Retinal pigment epithelial cell (primary cell): ENCODE measurements around the gene CHCHD5.

Experiments
- DNase-seq: peaks from one replicate; pipeline ENCODE4 v3.0.0-alpha.2; 2010; ENCODE audit warnings: low read depth
- H3K4me3 ChIP-seq: 2 replicates; pipeline ENCODE4 v1.5.1; 2011; ENCODE audit warnings: mild to moderate bottlenecking, low read length, control low read depth, moderate library complexity
- TF ChIP-seq, protein P1 (sequence below): conservative IDR thresholded peaks from 2 replicates; pipeline ENCODE4 v1.5.1; 2011; ENCODE audit warnings: low read depth, low read length, control low read depth, inconsistent platforms

CHCHD5 gene

DNA sequence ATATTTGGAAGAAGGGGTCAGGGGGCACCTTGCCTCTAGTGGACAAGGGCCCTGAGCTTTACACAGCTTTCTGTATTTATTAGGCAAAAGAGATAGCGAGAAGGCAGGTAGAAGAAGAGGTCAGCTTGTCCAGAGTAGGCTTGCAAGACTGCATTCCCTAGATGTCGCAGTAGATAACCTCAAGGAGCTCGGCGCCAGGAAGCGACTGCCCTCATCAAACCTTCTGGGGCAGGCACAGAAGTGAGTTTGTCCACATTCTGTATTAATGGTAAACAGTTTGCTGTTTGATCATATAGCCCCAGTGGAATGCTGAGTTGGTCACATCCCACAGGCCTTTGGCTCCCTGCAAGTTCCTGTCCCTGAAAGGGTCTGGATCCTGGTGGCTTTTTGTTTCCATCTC, 7.0 kb downstream of the CHCHD5 start:
- no peak overlapping the region for H3K4me3 ChIP-seq
- TF ChIP-seq, protein P1, sequence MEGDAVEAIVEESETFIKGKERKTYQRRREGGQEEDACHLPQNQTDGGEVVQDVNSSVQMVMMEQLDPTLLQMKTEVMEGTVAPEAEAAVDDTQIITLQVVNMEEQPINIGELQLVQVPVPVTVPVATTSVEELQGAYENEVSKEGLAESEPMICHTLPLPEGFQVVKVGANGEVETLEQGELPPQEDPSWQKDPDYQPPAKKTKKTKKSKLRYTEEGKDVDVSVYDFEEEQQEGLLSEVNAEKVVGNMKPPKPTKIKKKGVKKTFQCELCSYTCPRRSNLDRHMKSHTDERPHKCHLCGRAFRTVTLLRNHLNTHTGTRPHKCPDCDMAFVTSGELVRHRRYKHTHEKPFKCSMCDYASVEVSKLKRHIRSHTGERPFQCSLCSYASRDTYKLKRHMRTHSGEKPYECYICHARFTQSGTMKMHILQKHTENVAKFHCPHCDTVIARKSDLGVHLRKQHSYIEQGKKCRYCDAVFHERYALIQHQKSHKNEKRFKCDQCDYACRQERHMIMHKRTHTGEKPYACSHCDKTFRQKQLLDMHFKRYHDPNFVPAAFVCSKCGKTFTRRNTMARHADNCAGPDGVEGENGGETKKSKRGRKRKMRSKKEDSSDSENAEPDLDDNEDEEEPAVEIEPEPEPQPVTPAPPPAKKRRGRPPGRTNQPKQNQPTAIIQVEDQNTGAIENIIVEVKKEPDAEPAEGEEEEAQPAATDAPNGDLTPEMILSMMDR = no peak
- DNase-seq = no peak

DNA sequence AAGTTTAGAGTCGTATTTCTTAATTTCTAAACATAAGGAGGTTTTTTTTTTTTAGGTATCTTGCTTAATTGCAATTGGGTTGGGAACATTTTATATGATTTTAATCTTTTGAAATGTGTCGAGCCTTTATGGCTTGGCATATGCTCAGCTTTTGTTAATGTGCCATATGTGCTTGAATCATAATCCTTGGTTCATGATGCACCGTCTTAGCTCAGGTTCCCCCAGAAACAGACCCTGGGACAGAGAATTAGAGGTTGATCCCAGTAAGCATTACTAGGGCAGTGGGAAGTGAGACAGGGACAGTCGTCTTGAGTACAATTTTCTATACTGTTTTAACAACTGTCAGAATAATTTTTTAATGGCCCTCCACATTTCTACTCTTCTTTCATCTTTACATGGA, 9.3 kb downstream of the CHCHD5 start:
- DNase-seq = no peak
- TF ChIP-seq, protein P1 = no peak
- H3K4me3 ChIP-seq = no peak overlapping the region

DNA sequence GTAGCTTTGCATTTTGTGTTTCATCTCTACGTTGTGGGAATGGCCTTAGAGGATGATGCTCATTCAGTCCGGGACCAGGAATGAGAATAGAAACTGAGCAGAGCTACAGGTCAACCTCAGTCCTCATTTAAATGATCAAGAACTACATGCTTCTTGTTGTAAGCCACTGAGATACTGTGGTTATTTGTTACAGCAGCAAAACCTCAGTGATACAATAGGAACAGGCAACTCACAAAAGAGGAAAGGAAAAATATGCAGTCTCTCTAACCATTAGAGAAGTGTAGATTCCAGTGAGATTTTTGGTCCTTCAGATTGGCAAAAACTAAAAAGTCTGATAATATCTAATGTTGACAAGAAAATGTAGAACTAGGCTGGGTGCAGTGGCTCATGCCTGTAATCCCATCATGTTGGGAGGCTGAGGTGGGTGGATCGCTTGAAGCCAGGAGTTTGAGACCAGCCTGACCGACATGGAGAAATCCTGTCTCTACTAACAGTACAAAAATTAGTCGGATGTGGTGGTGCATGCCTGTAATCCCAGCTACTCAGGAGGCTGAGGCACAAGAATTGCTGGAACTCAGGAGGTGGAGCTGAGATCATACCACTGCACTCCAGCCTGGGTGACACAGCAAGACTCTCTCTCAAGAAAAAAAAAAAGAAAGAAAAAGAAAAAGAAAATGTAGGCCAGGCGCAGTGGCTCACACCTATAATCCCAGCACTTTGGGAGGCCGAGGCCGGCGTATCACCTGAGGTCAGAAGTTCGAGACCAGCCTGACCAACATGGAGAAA, 13.3 kb downstream of the CHCHD5 start:
- H3K4me3 ChIP-seq = no peak overlapping the region
- TF ChIP-seq, protein P1 = no peak
- DNase-seq = no peak

DNA sequence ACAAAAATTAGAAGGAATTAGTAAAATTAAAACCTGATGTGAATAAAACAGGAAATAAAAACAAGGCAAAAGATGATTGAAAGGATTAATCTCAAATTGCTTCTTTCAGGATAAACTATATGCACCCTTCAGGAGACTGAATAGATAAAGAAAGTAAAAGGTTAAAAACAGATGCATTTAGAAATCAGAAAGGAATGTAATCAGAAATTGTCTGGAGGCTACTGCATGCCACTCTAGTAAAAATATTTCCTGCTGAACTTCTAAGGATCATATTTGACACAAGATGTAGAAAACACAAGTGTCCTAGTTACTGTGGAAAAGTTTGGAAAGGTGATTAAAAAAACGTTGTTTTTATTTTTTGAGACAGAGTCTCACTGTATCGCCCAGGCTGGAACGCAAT, 16.2 kb downstream of the CHCHD5 start:
- no peak overlapping the region for H3K4me3 ChIP-seq
- TF ChIP-seq, protein P1 = no peak
- DNase-seq = no peak

DNA sequence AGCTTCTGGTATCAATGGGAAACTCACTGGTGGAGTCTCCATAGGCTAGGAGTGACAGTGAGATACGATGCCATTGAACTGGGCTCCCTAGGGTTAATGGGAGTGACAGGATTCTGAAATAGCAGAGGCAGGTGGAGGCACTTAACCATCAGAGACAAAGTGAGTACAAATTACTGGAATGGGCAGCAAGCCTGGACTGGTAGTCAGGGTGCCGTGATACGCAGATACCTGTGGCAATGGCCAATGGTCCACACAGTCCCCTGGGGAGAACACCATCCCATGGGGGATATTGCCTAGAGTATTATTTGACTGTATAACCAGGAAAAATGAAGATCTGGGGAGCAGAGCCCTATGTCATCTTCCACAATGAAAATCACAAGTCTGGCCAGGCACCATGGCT, 17.3 kb downstream of the CHCHD5 start:
- no peak for DNase-seq
- no peak overlapping the region for H3K4me3 ChIP-seq
- TF ChIP-seq, protein P1 = no peak

DNA sequence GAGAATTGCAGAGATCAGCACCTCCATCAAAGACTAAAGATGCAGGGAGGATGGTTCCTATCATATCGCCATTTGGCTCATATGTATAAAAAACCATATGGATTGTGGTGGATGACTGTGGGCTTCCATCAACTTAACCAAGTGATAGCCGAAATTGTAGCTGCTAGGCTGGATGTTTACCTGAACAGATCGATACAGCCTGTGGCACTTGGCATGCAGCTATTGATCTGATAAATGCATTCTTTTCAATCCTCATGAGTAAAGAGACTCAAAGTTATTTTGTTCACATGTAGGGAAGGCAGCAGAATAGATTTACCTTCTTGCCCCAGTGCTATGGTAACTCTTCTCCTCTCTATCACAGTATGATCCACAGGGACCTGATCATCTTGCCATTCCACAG, 18.5 kb downstream of the CHCHD5 start:
- TF ChIP-seq, protein P1 = no peak
- H3K4me3 ChIP-seq = no peak overlapping the region
- DNase-seq = no peak

DNA sequence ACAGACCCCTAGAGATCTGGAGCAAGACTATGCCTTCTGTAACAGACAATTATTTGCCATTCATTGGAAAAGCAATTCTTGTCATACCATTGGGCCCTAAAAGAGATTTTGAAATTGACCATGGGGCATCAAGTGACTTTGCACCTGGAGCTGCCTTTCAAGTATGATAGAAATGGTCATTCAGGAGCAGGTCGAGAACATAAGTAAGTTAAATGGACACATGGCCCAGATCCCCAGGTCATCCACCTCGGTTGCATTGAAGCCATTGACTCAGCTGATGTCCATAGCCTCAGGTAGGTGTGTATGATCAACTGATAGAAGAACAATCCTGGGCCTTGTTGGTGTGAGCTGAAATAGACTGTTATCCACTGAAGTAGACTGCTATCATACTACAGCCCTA, 19.3 kb downstream of the CHCHD5 start:
- no peak overlapping the region for H3K4me3 ChIP-seq
- DNase-seq = no peak
- TF ChIP-seq, protein P1 = no peak
